ENCODE data around the gene PTPRN2.

Gene PTPRN2

GRCh38 chr7:158194365-158194900 lies 393.2 kb downstream of the PTPRN2 start:
- Mint-ChIP-seq H3K27ac (no peak overlapping the region), H3K36me3 (ENCODE audit: low read depth) (no peaks in the 10 kb centered on the region), H3K9me3 (peaks cover 40% of the 10 kb centered on the region), H3K4me3 (no peak overlapping the region), H3K27me3 (ENCODE audit: low read depth, poor library complexity) (peaks cover 12% of the 10 kb centered on the region), H3K4me1 (peaks cover 4% of the 10 kb centered on the region)
- no peak for TF ChIP-seq CTCF (IDR thresholded peaks at IDR 0.05)
- no peak for DNase-seq

GRCh38 chr7:158193446-158193845 lies 394.2 kb downstream of the PTPRN2 start:
- H3K9me3 Mint-ChIP-seq, result peaks cover 36% of the 10 kb centered on the region
- TF ChIP-seq CTCF (IDR thresholded peaks at IDR 0.05), result no peak
- H3K4me1 Mint-ChIP-seq, result peaks cover 5% of the 10 kb centered on the region
- H3K27ac Mint-ChIP-seq, result no peak overlapping the region
- DNase-seq, result no peak
- peaks cover 12% of the 10 kb centered on the region for H3K27me3 Mint-ChIP-seq (ENCODE audit: low read depth, poor library complexity)
- no peaks in the 10 kb centered on the region for H3K36me3 Mint-ChIP-seq (ENCODE audit: low read depth)
- H3K4me3 Mint-ChIP-seq, result no peak overlapping the region

- no peak for DNase-seq
- Mint-ChIP-seq H3K27me3 (ENCODE audit: low read depth, poor library complexity) (peaks cover 12% of the 10 kb centered on the region), H3K4me1 (peaks cover 5% of the 10 kb centered on the region), H3K4me3 (no peak overlapping the region), H3K9me3 (peaks cover 33% of the 10 kb centered on the region), H3K27ac (no peak overlapping the region), H3K36me3 (ENCODE audit: low read depth) (no peaks in the 10 kb centered on the region)
- no peak for TF ChIP-seq CTCF (IDR thresholded peaks at IDR 0.05)
These were observed 394.7 kb downstream of the PTPRN2 start for GRCh38 chr7:158192956-158193355.

GRCh38 chr7:158192184-158192835 lies 395.3 kb downstream of the PTPRN2 start:
- Mint-ChIP-seq H3K4me3 (no peak overlapping the region), H3K4me1 (peaks cover 11% of the 10 kb centered on the region), H3K9me3 (peaks cover 36% of the 10 kb centered on the region), H3K36me3 (ENCODE audit: low read depth) (no peaks in the 10 kb centered on the region), H3K27me3 (ENCODE audit: low read depth, poor library complexity) (peaks cover 12% of the 10 kb centered on the region), H3K27ac (no peak overlapping the region)
- DNase-seq, result no peak
- TF ChIP-seq CTCF (IDR thresholded peaks at IDR 0.05), result no peak

- Mint-ChIP-seq H3K36me3 (ENCODE audit: low read depth) (no peaks in the 10 kb centered on the region), H3K27ac (no peak overlapping the region), H3K4me3 (no peak overlapping the region), H3K4me1 (peaks cover 17% of the 10 kb centered on the region), H3K9me3 (peaks cover 32% of the 10 kb centered on the region), H3K27me3 (ENCODE audit: low read depth, poor library complexity) (peaks cover 12% of the 10 kb centered on the region)
- no peak for TF ChIP-seq CTCF (IDR thresholded peaks at IDR 0.05)
- no peak for DNase-seq
These were observed 396.0 kb downstream of the PTPRN2 start for GRCh38 chr7:158191671-158192070.

- peaks cover 21% of the 10 kb centered on the region for H3K4me1 Mint-ChIP-seq
- DNase-seq, result no peak
- peaks cover 23% of the 10 kb centered on the region for H3K9me3 Mint-ChIP-seq
- H3K4me3 Mint-ChIP-seq, result no peak overlapping the region
- H3K36me3 Mint-ChIP-seq (ENCODE audit: low read depth), result no peaks in the 10 kb centered on the region
- no peak for TF ChIP-seq CTCF (IDR thresholded peaks at IDR 0.05)
- no peak overlapping the region for H3K27ac Mint-ChIP-seq
- H3K27me3 Mint-ChIP-seq (ENCODE audit: low read depth, poor library complexity), result peaks cover 12% of the 10 kb centered on the region
These were observed 396.9 kb downstream of the PTPRN2 start for GRCh38 chr7:158190756-158191155.

All from nephron progenitor cell (in vitro differentiated cells).